ENCODE measurements around the gene SLC6A9. TPM values are rescaled to one million over a fixed set of nuclear protein-coding genes. Genes with fewer than 3 reads are reported as not detected.
A peak's percentile ranks its signal among the peaks of the same experiment; 100 is the strongest.

Gene SLC6A9
- total and polyA plus RNA-seq, 2 of the 8 experiments (the other 6 are each of a cell fraction or from before 2014, with no cell fraction given), result 20.2 to 24.2 TPM

DNA sequence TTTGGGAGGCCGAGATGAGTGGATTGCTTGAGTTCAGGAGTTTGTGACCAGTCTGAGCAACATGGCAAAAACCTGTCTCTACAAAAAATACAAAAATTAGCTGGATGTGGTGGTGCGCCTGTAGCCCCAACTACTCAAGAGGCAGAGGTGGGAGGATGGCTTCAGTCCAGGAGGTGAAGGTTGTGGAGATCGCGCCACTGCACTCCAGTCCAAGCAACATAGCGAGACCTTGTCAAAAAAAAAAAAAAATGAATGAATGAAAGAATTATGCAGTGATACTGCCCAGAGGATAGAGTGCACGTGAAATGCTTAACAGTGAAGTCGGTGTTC lies 61.9 kb downstream of the SLC6A9 start:
- H4K8ac ChIP-seq (ENCODE audit: extremely low read depth, insufficient read depth, low read length), result no peak overlapping the region
- peaks cover 18% of the 10 kb centered on the region for H3K23me2 ChIP-seq (ENCODE audit: low read depth, low read length)
- H2AFZ ChIP-seq (ENCODE audit: low read length), result no peak overlapping the region
- TF ChIP-seq JUND (IDR thresholded peaks at IDR 0.05; ENCODE audit: low read length) (no peak), RBBP5 (IDR thresholded peaks at IDR 0.05; ENCODE audit: borderline replicate concordance, low read depth, low read length) (no peak), SIRT6 (IDR thresholded peaks at IDR 0.05; ENCODE audit: low read length) (no peak), EGR1 (IDR thresholded peaks at IDR 0.05; ENCODE audit: borderline replicate concordance, low read depth, low read length) (no peak)
- TF ChIP-seq, protein P1, sequence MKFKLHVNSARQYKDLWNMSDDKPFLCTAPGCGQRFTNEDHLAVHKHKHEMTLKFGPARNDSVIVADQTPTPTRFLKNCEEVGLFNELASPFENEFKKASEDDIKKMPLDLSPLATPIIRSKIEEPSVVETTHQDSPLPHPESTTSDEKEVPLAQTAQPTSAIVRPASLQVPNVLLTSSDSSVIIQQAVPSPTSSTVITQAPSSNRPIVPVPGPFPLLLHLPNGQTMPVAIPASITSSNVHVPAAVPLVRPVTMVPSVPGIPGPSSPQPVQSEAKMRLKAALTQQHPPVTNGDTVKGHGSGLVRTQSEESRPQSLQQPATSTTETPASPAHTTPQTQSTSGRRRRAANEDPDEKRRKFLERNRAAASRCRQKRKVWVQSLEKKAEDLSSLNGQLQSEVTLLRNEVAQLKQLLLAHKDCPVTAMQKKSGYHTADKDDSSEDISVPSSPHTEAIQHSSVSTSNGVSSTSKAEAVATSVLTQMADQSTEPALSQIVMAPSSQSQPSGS (IDR thresholded peaks at IDR 0.05; ENCODE audit: low read length), result no peak
- peak overlapping the region in 3 of 4 experiments; percentile 35 to 100 (median 95); a peak in 5 of 8 replicates for H3K4me3 ChIP-seq (ENCODE audit: extremely low read depth in 1 of 4, insufficient read depth in 2 of 4, low read depth in 3 of 4, low read length in 4 of 4)
- peaks cover 0 to 10% (median 5%) of the 10 kb centered on the region in 4 experiments; a peak in 5 of 7 replicates for H3K4me1 ChIP-seq (replicated peaks in 1 of 4; ENCODE audit: control insufficient read depth in 3 of 4, insufficient read depth in 4 of 4, low read length in 3 of 4)
- ChIA-PET CTCF (ENCODE audit: partially characterized antibody) (interaction anchor here (1.2 to 9.2 kb wide), 8 partner anchors 14 to 205 kb away, joined by 4 to 79 read pairs (median 6); partner anchors contain the start of gene IPO13), POLR2A (ENCODE audit: partially characterized antibody) (interaction anchor here (1.3 to 12.9 kb wide), 5 partner anchors 10 to 22 kb away, joined by 5 to 189 read pairs (median 10); partner anchors contain the start of genes CCDC24 and IPO13)
- H2BK15ac ChIP-seq (ENCODE audit: low read length), result no peak overlapping the region
- no peaks in the 10 kb centered on the region for H3K27me3 ChIP-seq (replicated peaks in 1 of 4; ENCODE audit: control insufficient read depth in 3 of 4, extremely low read depth in 1 of 4, insufficient read depth in 3 of 4, low read length in 3 of 4)
- H3K4ac ChIP-seq (replicated peaks; ENCODE audit: insufficient read length, low read depth, low read length), result peak overlapping the region; percentile 27
- H3K4me2 ChIP-seq (ENCODE audit: insufficient read depth in 1 of 2, low read depth in 2 of 2, low read length in 2 of 2), result peak overlapping the region; percentile 64 to 69
- H4K91ac ChIP-seq (replicated peaks; ENCODE audit: insufficient read length, low read length), result no peak overlapping the region
- DNase-seq (ENCODE audit: low read depth in 1 of 2, low spot score in 2 of 2), result no peak
- H3K36me3 ChIP-seq (ENCODE audit: control insufficient read depth in 2 of 4, insufficient read depth in 4 of 4, low read length in 3 of 4), result peaks cover 0 to 14% (median 8%) of the 10 kb centered on the region in 4 experiments; a peak in 4 of 8 replicates
- H3K79me1 ChIP-seq (ENCODE audit: low read depth, low read length), result 0 out of 2 replicates have a peak, but pooled peaks cover 4% of the 10 kb centered on the region
- no peak overlapping the region for H3K56ac ChIP-seq (replicated peaks; ENCODE audit: insufficient read length, low read depth, low read length)
- H2BK120ac ChIP-seq (replicated peaks; ENCODE audit: low read depth, low read length), result no peak overlapping the region
- H4K5ac ChIP-seq (ENCODE audit: insufficient read length, low read depth, low read length), result no peak overlapping the region
- no peak overlapping the region for H3K9ac ChIP-seq (replicated peaks in 1 of 4; ENCODE audit: extremely low read depth in 1 of 4, low read depth in 3 of 4, low read length in 3 of 4)
- no peak overlapping the region for H2BK12ac ChIP-seq (ENCODE audit: low read depth, low read length)
- no peak overlapping the region for H3K27ac ChIP-seq (ENCODE audit: low read depth, low read length)
- no peak overlapping the region for H3K18ac ChIP-seq (ENCODE audit: extremely low read depth, low read length)
- no peak overlapping the region for H2BK20ac ChIP-seq (ENCODE audit: low read length)
- H3K9me3 ChIP-seq (ENCODE audit: insufficient read depth in 2 of 2, low read depth in 1 of 2, low read length in 1 of 2), result no peaks in the 10 kb centered on the region
- no peak for FAIRE-seq
- H2AK5ac ChIP-seq (ENCODE audit: low read depth, low read length), result no peak overlapping the region
- H4K20me1 ChIP-seq (replicated peaks in 1 of 2; ENCODE audit: control insufficient read depth in 1 of 2, insufficient read depth in 2 of 2, low read length in 2 of 2), result peaks cover 2 to 7% of the 10 kb centered on the region in 2 experiments
- no peak overlapping the region for H3K23ac ChIP-seq (ENCODE audit: insufficient read length)
- H2BK5ac ChIP-seq (ENCODE audit: low read depth, low read length), result no peak overlapping the region
- H3K79me2 ChIP-seq (ENCODE audit: control insufficient read depth in 1 of 2, insufficient read depth in 2 of 2, low read length in 2 of 2), result peaks cover 0 to 12% of the 10 kb centered on the region in 2 experiments; a peak in 2 of 4 replicates
- 55% methylated on average over 7 of the region's 7 CpGs; no CpG with 5 or more reads in 1 of the 2 experiments for WGBS, 2 experiments (ENCODE audit: extremely low coverage in 1 of 2, insufficient coverage in 1 of 2, insufficient read length in 1 of 2, insufficient replicate concordance in 2 of 2, low coverage in 1 of 2, low lambda C conversion rate in 2 of 2, missing lambda C conversion rate in 1 of 2)
- H3K14ac ChIP-seq (ENCODE audit: insufficient read length), result no peak overlapping the region

Data from H1 (cell line).